H1 (cell line): ENCODE results near the gene PRRC2A. TPM values are rescaled to one million over a fixed set of nuclear protein-coding genes. Genes with fewer than 3 reads are reported as not detected.

ENCODE experiments used
- CREB1 ChIP-seq: IDR thresholded peaks from 2 replicates; pipeline ENCODE4 v1.6.1; 2012; ENCODE audit warnings: inconsistent platforms
- NANOG ChIP-seq: IDR thresholded peaks from 2 replicates; pipeline ENCODE4 v1.6.1; 2011; ENCODE audit warnings: low read length, low read depth, mild to moderate bottlenecking, inconsistent platforms; ENCODE audit not compliant: insufficient read depth, poor library complexity, severe bottlenecking
- RFX5 ChIP-seq: IDR thresholded peaks from 2 replicates; pipeline ENCODE4 v1.6.1; 2011; ENCODE audit warnings: low read depth, low read length, improper control_type of control experiment, borderline replicate concordance
- SIX5 ChIP-seq: IDR thresholded peaks from 2 replicates; pipeline ENCODE4 v1.6.1; 2011; ENCODE audit warnings: mild to moderate bottlenecking, low read depth, low read length
- SP2 ChIP-seq: IDR thresholded peaks from 2 replicates; pipeline ENCODE4 v1.6.1; 2012; ENCODE audit warnings: mild to moderate bottlenecking, low read length, inconsistent platforms
- polyA plus RNA-seq, 7 experiments: library from polyadenylated mRNA; depleted of rRNA in 3 of 7; stranded (reverse) in 5 of 7; unstranded in 2 of 7; fragments of >200 nt in 5 of 7; fragments of 200-250 nt in 2 of 7; gene quantifications; 1 replicate in 5 of 7; 2 replicates in 1 of 7; 4 replicates in 1 of 7; pipeline versions ENCODE4 v1.2.1 to v1.2.3, GENCODE V29; 2011 to 2013; ENCODE audit warnings: missing spikeins in 2 of 7, mixed read lengths in 2 of 7
- total RNA-seq: library from RNA; stranded (reverse); fragmentation: NEBNext Ultra II Directional; extraction: Animal tissue kit (Norgen Biotek cat#: 25700); gene quantifications from 2 replicates; pipeline ENCODE4 v1.2.1, GENCODE V29; 2021
- TF ChIP-seq, protein P1 (sequence below): IDR thresholded peaks from 2 replicates; pipeline ENCODE4 v1.6.1; 2012; ENCODE audit warnings: inconsistent platforms

The PRRC2A gene
- total and polyA plus RNA-seq, 2 of the 8 experiments (the other 6 are each of a cell fraction or from before 2014, with no cell fraction given): 118 to 300 TPM

DNA sequence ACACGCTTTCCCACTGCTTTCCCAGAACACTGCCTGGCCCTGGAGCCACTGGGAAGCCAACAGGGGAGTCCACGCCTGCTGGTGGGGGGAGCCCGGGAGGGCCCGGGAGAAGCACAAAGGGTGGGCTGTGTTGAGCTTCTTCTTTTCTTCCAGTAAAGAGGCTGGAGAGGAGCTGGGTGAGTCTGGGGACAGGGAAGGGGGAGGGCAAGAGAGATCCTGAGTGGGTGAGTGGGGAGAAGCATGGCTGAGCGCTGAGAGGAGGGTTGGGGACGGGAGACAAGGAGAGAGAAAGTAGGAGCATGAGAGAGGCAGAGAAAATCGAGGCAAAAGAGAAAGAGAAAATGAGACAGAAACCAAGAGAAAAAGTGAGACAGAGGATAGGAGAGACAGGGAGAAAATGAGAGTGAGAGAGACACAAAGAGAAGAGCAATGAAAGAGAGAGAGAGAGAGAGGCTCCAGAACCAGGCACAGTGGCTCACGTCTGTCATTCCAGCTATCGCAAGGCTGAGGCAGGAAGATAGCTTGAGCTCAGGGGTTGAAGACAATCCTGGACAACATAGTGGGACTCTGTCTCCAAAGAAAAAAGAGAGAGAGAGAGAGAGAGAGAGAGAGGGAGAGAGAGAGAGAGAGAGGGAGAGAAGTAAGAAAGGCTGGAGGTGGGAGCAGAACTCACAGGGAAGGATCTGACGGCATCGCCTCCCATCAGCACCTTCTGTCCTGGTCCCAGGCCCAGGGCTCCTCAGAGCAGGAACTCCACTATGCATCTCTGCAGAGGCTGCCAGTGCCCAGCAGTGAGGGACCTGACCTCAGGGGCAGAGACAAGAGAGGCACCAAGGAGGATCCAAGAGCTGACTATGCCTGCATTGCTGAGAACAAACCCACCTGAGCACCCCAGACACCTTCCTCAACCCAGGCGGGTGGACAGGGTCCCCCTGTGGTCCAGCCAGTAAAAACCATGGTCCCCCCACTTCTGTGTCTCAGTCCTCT, 32.4 kb upstream of the PRRC2A start (continued):
- no peak for TF ChIP-seq NANOG
- no peak for TF ChIP-seq CREB1
- TF ChIP-seq SIX5: no peak
- TF ChIP-seq, protein P1, sequence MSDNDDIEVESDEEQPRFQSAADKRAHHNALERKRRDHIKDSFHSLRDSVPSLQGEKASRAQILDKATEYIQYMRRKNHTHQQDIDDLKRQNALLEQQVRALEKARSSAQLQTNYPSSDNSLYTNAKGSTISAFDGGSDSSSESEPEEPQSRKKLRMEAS: no peak
- TF ChIP-seq RFX5: no peak
- TF ChIP-seq SP2: no peak
